ENCODE results near the gene GOLPH3.

GRCh38 chr5:32138839-32139493 is 35.2 kb downstream of the GOLPH3 start:
- TF ChIP-seq CTCF (conservative IDR thresholded peaks at IDR 0.05; ENCODE audit: low read depth, low read length) (no peak), POLR2A (IDR thresholded peaks at IDR 0.05; ENCODE audit: low read depth, low read length) (no peak), SMC3 (IDR thresholded peaks at IDR 0.05; ENCODE audit: low read depth, low read length) (no peak), MAFK (IDR thresholded peaks at IDR 0.05; ENCODE audit: low read depth, low read length) (no peak), RAD21 (IDR thresholded peaks at IDR 0.05; ENCODE audit: low read length) (no peak), RFX5 (IDR thresholded peaks at IDR 0.05; ENCODE audit: low read depth, low read length) (no peak), MXI1 (IDR thresholded peaks at IDR 0.05; ENCODE audit: borderline replicate concordance, low read depth, low read length) (no peak), CEBPB (IDR thresholded peaks at IDR 0.05; ENCODE audit: low read depth, low read length) (no peak)

Measured in IMR-90 (cell line).